Stimulated activated CD8-positive, alpha-beta memory T cell treated with anti-CD3 and anti-CD28 coated beads, Interleukin-12 subunit alpha, Interleukin-12 subunit beta, amount 100 ng/mL, for 24 hours (primary cell): ENCODE results near the gene PHF12.

Source experiments
- DNase-seq: peaks from one replicate; pipeline ENCODE4 v3.0.0-alpha.2; 2020; ENCODE audit errors: extremely low read depth

PHF12 gene

DNA sequence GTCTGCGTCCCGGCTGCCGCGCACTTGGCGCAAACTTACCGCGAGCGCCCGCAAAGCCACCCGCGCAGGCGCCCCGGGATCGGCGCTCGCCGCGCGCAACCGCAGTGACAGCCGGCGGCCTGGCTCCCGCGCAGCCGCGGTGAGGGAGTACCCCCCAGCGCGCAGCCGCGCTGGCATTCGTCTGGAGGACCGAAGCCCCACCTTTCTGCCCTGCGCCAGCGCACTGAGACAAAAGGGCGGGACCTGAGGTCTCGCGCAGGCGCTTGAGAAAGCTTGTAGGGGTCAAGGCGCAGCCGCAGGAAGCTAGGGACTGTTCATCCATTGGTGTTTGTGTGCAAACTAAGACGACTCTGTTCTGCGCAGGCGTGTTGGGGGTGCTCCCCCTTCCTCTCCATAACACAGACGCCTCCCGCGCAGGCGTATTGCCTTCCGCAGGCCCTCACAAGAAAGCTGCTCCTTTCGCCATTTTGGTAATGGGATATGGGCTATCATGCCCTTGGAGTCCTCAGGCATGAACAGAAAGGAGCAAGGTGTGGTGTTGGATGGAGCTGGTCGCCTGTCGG, at the start of gene PHF12:
Gene PHF12, minus strand, starts transcription at position 91 of the 563 bp plus-strand sequence. CDS start 558 bp downstream, outside the sequence.
- DNase-seq = peak; percentile 100

DNA sequence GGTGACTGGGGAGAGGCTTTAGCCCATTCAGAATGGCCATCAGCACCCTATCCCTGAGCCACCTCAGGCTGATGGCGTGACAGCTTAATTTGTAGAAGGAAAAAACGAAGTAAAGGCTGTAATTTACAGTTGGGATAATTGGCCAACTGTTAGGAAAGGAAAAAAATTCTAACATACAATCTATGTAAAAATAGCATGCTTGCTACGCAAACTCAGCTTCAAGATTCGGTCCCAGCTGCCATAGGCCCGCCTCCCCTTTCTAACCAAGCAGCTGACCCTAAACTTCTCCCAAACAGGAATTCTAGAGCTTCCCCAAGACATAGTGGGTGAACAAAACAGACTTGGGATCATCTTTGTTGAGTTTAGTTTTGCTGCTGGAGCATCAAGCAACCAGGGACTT, 49.7 kb upstream of the PHF12 start:
- no peak for DNase-seq

DNA sequence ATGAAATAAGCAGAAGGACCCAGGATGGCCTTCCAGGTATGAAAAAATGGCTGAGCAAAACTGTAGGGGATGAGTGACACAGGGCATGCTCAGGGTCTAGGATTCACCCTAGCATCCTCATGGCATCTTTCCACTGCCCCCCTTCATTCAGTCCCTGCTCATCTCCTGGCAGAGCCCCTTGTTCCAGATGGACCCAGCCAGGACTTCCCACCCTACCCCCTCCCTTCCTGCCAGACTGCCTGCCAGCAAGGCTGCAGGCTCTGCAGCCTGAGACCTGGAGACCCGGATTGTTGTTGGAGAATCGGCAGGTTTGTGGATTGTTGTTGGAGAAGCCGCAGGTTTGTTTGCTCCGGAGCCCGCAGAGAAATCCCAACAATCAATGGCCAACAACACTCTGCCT, 47.9 kb upstream of the PHF12 start:
- DNase-seq = no peak

DNA sequence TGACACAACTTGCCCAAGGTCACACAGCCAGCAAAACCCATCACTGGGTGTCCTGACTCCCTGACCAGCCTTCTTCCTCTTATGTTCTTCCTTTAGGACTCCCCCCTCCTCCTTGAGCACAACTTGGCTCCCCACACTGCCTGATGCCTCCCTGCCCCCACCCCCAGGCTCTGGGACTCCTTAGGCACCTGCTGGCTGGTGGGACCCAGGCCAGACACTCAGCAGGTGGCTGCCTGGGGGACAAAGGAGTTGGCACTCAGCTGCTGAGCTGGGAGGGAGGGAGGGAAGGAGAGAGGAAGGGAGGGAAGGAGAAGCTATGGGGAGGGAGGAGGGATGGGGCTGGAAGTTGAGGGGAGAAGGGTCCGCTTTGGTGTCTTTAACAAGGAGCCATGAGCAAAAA, 46.5 kb upstream of the PHF12 start:
- DNase-seq = no peak

DNA sequence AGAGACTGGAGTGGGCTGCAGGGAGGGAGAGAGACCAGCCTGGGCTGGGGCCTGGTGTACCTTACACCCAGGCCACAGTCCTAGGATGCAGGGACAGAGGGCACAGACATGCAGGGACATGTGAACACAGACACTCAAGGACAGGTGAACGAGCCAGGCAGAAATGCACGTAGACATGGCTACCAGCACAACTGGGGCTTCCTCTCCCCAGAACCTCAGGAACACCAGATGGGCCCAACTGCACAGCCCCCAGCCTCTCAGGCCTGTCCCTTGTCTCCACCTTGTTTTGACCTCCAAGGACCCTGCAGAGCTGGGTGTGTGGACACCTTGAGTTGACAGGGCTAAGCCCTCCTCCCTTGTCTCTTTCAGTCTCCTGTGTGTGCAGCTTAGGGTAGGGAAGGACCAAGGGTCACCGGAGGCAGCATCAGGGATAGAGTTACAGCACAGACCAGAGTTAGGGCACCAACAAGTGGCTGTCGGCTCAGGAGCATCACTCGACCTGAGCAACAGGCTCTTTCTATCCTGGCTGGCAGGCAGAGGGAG, 45.3 kb upstream of the PHF12 start:
- DNase-seq = no peak

DNA sequence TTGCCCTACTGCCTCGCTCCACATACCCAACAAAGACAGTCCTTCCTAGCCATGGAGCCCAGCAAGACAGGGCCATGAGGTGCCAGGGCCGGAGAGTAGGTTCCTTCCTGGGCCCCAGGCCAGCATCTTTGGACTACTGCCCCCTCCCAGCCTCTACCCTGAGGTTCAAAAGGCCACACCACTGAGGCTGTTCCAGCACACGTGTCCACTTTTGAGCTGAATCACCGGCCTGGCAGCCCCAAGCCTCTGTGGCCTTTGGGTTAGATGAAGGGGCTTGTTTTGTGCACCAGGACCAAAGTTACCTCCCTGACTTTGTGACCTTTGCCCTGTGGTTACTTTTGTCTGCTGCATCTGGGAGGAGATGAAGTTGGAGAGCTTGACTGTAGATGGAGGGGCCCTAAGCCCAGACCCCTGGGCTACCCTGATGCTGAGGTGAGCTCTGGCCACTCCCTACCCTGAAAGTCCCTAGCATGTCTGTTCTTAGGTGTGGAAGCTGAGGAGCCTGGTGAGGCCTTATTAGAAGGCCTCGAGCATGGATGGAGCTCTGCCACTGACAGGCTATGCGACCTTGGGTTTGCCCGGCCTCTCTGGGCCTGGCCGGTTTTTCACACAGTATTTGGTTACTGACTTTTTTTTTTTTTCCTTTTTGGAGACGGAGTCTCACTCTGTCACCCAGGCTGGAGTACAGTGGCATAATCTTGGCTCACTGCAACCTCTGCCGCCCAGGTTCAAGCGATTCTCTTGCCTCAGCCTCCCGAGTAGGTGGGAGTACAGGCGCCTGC, 42.5 kb upstream of the PHF12 start:
- DNase-seq = no peak

DNA sequence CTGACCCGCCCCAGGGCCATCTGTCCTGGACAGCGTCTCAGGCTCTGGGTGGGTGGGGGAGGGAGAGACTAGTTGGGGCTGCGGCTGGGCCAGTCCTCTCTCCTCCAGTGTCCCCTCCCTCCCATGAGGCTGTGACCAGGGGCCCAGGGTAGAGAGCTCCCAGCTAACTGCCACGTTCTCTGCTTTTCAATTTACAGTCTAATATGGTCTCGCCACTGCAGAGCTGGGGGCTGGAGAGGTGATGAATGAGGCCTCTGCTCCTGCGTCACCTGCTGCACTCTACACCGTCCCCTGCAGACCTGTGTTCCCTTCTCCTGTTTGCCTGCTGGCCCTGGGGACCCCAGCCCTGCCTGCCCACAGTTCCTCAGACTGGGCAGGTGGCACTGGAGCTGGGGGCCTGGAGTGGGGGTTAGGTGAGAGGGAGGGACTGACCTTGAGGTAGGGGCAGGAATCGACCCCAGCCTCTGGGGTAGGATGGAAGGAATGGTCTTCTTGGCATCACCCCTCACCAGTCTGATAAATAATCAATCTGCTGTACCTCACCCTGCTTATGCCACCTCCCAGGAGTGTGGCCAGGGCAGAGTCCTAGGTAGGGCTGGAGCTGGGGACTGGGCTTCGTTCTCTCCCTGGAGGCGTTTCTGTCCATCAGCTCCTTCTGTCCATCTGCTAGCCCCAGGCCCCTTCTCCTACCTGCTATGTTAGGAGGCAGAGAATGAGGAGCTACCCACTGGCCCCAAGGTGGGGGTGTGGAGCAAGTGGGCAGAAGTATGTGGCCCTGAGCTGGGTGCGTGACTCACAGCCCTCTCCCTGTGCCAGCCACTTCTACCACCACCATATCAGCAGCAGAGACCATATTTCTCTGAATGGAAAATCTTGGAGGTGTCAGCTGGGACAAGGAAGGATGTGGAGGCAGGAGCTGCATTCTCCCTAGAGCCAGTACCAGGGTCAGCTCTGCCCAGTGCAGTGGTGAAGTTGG, 41.6 kb upstream of the PHF12 start:
- no peak for DNase-seq

DNA sequence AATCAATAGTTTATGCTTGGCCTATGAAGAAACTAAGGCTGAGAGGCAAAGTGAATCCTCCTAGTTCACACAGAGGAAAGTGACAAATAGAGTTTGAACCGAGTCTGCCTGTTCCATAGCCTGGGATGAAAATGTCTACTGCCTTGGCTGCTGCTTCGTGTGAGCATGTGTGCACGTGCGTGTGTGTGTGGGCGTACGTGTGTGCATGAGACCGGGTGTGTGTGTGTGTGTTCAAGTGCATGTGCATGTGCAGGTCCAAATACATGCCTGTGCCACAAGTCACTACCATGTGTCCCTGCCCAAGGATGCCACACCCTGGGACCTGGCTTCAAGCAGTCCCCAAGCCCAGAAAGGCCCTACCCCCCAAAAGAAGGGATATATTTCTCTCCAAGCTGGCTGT, 40.9 kb upstream of the PHF12 start:
- no peak for DNase-seq

DNA sequence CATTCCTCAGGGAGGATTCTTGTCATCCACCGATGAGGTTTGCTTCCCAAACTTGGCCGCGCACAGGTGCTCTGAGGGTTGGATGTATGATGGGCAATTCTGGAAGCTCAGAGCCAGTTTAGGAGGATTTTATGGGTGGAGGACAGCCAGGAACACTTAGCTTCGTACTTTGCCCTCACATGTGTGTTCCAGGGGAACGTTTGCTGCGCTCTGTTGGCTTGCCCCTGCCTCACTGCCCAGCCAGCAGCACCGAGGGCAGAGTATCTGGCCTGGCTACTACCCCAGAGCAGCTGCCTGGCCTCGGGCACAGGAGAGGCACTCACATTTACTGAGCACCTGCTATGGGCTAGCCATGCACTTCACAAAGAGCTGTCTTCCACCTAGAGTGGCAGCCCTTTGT, 40.5 kb upstream of the PHF12 start:
- DNase-seq = no peak

DNA sequence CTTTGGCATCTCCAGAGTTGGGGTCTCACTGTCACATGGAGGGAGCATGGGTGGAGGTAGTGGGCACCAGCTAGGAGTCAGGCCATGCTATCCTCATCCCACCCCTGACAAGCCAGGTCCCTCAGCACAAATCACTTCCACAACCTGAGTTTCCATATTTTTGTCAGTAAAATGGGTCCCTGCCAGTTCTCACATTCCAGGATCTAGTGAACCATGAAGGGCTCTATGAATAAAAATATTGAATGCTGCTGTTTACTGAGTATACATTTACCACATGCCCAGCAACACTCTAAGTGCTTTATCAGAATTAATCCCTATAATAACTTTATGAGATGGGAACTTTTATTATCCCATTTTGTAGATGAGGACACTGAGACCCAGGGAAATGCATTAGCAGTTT, 37.7 kb upstream of the PHF12 start:
- no peak for DNase-seq

DNA sequence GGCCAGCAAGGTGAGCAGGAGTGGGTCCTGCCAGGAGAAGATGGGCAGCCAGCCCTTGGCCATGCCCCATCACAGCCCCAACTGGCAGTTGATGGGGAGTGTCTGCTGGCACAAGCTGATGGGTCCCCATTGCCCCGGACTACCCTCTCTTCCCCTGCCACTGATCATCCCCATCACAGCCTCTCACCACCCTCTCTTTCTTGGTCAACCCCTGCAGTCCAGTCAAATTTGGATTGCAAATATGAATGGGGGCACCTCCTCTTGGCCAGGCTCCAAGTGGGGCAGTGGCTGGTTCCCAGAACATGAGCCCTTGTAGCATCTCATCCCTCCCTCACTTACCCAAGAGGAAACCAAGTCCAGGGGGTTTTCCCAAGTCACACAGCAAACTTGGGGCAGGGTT, 37.2 kb upstream of the PHF12 start:
- DNase-seq = no peak

DNA sequence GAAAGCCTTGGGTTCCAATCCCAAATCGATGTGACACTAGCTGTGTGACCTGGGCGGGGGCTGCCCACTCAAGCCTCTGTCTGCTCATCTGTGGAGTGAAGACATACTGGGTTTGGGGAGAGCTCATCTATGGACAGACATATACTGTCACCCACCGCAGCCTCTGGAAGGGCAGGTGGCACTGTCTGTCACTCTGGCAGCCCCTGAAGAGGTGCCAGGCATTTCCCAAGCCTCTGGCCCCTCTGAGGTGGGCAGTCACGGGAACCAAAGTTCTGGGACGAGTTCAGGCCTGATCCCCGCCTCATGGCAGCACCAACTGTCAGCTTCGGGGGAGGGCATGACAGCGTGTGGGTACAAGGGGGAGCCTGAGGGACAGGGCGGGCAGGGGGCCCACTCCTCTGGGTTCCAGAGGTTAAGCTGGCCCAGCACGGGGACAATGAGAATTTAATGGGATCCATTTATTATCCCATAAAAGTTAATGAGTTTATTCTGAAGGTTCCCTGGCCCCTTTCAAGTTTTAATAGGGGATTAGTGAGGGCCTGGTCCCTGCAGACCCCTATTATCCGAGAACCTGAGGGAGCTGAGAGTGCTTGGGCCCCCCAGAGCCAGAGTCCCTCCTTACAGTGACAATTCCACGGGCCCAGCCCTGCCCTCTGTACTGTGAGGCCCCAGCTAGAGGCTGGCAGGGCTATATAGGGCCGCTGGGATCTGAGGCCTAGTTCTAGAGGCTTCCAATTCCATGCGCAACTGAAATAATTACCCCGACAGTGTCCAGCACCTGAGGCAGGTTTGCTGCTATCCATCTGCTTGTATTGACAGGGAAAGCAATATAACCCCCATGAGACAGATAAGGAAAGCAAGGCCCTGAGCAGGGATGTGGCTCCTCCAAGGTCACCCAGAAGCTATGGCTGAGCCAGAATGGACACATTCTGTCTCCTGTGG, 35.7 kb upstream of the PHF12 start:
- no peak for DNase-seq

DNA sequence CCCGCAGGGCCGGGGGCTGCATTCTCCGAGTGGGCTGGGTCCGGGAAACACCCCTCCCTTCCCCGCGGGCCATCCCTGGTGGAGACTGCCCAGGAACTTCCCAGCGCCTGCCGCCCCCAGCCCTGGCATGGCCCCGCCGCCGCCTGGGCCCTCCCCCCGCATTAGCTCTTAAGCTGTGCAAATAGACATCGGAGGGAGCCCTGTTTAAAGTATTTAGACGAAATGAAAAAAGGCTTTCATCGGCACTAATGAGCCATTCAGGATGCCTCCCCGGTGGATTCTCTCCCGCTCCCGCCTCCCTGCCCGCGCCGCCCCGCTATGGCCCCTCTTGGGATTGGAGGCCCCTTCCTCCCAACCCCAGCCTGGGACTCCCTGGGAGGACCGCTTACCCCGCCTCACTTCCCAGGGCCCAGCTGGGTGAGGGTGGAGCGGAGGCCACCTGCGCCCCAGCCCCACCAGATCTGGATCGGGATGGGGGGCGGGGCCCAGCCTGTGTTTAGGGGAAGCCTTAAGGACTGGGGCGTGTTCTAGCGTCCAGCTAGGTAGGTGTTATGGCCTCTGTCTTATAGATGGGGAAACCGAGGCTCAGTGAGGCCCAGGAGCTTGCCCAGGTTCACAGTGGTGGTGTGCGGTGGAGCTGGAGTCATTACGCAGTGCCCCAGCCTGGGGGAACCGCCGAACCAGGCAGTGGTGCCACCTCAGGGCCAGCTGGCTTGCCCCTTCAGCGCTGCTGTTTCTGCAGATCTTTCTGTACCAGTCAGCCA, 34.8 kb upstream of the PHF12 start:
- DNase-seq = no peak

DNA sequence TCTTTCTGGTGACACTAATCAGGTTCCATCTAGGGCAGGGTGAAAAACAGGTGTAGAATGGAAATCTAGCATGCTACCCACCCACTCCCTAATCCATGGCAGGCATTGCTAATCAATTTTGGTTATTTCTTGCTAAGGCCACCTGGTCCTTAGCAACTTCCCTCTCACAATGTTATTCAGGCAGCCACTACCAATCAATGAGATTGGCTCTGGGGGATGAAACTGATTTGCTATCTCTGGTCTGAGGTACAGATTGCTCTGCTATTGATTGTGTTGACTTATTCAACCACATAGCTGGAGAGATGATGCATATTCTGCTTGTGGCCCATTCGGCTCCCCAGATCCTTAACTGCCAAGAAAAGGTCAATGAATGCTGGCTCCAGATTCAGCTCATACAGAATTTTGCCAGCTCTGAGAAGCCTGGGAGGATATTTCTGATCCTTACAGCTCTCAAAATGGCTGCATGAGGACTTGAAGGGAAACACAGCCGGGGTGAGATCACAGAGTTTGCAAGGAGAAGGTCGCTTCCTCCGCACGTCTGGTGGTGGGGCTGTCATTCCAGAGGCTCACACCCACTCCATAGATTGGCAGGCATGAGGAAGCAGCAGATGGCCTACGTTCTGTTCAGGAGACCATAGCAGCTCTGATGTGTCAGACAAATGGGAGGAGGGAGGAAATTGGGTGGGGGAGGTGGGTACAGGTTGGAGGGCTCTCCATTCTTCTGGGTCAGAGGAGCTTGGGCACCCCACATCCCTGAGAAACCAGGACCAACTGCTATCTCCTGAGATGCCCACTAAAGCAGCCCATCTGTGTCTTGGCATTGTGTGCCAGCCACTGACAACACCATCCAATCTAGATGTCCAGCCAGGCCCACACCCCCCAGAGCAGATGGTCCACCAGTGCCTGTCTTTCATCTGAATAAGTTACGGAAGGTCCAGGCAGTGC, 32.2 kb upstream of the PHF12 start:
- no peak for DNase-seq

DNA sequence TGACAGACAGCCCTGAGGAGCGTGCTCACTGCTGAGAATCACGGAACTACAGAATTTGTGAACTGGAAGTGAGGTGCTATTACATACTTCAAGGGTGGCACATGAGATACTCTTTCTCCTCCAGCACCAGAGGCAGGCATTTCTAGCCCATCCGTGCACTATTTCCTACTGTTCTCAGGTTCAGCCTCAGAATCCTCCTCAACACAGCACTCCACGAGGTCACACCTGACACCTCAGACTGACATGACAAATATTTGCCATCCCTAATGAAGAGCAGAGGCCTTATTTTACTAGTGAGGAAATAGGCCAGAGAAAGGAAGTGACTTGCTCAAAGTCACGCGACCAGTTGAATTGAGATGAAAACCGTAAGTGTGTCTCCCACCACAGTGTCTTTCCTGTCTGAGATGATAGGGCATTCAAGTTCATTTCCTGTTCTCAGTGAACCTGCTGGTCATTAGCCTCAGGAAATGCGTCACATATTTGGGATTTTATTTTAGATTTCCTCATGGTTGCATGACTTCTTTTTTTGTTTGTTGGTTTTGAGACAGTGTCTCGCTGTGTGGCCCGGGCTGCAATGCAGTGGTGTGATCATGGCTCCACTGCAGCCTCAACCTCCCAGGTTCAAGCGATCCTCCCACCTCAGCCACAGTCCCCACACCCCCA, 30.9 kb upstream of the PHF12 start:
- DNase-seq = peak; percentile 21

DNA sequence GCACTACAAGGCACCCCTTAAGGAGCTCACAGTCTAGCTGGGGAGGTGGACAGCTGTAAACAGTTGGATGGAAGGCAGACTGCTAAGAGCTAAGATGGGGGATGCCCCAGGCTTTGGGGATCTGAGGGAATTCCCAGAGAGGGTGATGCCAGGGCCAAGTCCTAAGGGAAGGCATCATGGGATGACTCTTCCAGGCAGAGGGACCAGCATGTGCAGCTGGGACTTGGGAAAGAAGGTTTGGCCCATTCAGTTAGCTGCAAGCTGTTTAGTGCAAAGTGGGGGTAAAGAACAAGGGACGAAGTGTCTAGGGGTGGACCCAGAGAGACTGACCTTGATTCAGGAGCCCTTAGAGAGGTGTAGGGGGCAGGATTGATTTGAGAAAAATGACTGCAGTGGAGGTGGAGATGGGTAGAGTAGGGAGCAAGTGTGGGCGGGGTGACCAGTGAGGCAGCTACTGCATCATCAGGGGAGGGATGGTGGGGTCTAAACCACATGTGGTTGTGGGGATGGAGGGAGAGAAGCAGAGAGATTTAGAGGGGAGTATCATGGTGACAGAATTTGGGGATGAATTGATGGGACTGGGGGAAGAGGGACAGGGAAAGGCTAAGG, 27.1 kb upstream of the PHF12 start:
- DNase-seq = no peak

DNA sequence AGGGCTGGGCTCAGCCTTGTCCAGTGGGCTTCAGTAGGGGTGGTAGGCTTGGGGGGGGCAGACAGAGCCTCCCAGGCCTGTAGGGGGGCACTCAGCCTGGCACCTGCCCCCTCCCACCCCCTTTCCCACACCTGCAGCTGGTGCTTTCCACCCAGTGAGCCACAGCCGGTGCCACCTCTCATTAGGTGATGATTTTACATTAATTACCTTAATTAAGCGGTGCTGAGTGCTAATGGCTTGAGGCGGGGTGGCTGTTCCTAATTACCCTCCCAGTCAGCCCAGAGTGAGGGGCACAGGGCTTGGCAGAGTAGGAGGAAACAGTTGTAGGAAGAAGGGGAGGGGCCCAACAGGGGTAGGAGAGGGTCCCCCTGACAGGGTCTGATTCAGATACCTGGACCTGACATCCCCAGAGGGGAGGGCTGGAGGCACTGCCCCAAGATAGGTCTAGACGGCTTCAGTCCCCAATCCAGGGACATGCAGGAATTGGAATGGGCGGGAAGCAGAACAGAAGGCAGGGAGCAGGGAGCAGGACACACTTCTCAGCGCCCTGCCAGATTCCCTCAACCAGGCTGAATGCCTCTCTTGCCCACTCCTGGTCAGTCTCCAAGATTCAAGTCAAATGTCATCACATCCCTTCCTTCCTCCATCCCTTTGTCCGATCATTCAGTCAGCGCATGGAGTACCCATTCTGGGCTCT, 26.5 kb upstream of the PHF12 start:
- no peak for DNase-seq

DNA sequence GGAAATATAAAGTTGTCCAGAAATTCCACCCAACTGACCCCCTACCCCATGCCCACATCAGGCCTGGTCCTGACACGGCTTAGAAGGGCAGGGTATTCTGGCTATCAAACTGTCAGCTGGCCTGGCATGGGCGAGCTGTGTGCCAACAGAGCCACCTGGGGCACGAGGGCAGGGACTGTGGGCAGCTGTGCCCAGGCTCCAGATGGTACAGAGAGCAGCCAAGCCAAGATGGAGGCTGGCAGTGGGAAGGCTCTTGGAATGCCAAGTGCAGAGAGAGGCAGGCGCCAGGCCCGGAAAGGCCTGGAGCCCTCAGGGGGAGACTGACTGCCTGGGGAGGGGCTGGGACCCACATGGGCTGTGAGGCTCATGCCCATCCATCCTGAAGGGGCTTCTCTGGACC, 24.3 kb upstream of the PHF12 start:
- DNase-seq = no peak
